A549 treated with CpdA at 1 μM for 4 hours (cell line): ENCODE results near the gene ARHGAP32. TPM values are rescaled to one million over a fixed set of nuclear protein-coding genes. Genes with fewer than 3 reads are reported as not detected.

Experiments
- total RNA-seq: library from RNA; stranded (reverse); fragments of 200-300 nt; extraction: Qiagen RNA extraction; gene quantifications from 5 replicates; pipeline ENCODE4 v1.2.3, GENCODE V29; 2022; ENCODE audit warnings: low read depth

The ARHGAP32 gene
- total RNA-seq: 3.3 to 4.4 TPM (median 3.8 TPM) in 5 replicates

DNA sequence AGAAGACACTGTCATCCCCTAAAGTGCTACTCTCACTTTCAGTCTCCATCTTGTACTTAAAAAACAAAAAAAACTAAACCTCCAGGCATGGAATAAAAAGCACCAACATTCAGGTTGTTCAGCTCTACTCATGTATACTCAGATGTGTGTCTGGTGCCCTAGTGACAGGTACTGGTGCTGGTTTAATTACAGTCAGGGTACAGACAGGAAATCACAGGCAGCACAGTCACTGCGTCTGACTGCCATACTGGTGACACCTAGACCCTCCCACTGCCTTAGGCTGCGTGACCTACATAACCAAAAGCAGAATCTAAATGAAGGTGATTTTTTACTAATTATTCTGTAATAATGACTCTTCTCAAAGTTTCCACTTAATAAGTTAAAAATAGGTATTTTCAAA, at the start of gene ARHGAP32:
ARHGAP32 (minus strand) TSS at position 176 of the 400 bp plus-strand sequence; CDS start at position 49, 127 bp downstream.

DNA sequence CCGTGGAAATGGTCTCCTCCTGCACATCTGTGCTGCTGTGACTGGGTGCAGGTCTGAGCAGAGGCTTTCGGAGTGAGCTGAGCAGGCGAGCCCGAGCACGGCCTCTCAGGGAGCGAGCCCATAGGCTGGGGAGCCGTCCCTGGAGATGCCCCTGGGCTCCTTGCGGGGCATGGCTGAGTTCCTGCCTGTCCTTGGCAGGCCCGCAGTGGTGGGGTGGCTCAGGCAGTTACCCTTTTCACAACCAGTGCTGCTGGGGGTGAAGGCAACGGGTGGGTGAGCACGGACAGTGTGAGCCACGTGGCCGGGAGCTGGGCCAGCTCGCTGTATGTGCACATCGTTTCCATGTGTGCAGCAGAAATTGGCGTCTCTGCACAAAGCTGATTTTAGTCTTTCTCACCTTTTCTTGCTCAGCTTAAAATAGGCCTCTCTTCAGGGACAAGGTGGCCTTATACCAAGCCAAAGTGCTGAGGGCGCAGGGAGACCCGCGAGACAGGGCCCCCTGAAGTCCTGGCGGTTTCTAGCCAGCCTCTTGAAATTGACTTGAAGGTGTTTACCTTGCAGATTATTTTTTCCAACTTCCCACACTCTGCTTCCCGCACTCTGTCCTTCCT, 249.2 kb downstream of the ARHGAP32 start, which contains the start of gene TP53AIP1:
TP53AIP1 (minus strand) TSS at position 55 of the 611 bp plus-strand sequence. CDS start 5,053 bp downstream, outside the sequence.

Other genes starting within 250 kb of the ARHGAP32 start
- gene TP53AIP1, start 249.5 kb downstream of the ARHGAP32 start, total RNA-seq: 0.02 to 0.16 TPM in 2 of 5 replicates, not detected in the others
- gene BARX2, start 183.5 kb upstream of the ARHGAP32 start, total RNA-seq: not detected in 5 replicates